OCI-LY3 (cell line): Measurements from ENCODE around the gene C1GALT1.

ENCODE experiments used
- CTCF ChIP-seq: fragments of 200-600, 300-600 bp; sonication (generic); IDR thresholded peaks from 2 replicates; pipeline ENCODE4 v1.5.1; 2014; ENCODE audit warnings: antibody characterized with exemption, low read length, low read depth
- EZH2phosphoT487 ChIP-seq: fragments of 200-600 bp; shearing (Covaris generic); IDR thresholded peaks from 2 replicates; pipeline ENCODE4 v1.6.1; 2018; ENCODE audit warnings: antibody characterized with exemption, mixed run types, low read depth

DNA sequence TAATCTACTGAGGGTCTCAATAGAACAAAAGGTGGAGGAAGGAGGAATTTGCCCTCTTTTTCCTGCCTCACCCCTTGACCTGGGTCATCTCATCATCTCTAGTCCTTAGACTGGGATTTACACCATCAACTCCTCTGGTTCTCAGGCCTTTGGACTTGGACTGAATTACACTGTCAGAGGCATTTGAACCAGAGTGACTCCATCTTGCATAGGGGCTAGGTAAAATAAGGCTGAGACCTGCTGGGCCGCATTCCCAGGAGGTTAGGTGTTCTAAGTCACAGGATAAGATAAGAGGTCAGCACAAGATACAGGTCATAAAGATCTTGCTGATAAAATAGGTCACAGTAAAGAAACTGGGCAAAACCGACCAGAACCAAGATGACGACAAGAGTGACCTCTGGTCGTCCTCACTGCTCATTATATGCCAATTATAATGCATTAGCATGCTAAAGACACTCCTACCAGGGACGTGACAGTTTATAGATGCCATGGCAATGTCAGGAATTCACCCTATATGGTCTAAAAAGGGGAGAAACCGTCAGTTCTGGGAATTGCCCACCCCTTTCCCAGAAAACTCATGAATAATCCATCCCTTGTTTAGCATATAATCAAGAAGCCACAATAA is 84.0 kb downstream of the C1GALT1 start:
- TF ChIP-seq CTCF (no peak), EZH2phosphoT487 (no peak)
